K562 (cell line): ENCODE results near the gene ATP8A1. TPM values are rescaled to one million over a fixed set of nuclear protein-coding genes. Genes with fewer than 3 reads are reported as not detected.
A peak's percentile ranks its signal among the peaks of the same experiment; 100 is the strongest.

ENCODE experiments used
- ATAC-seq: fragments of 200-7000 bp; cut with Tn5 transposase; 3 replicates; pipeline ENCODE4 v1.9.1; 2020; ENCODE audit warnings: moderate library complexity
- BruUV-seq: library from RNA; stranded (reverse); fragments of 400-500 nt; replicated peaks from 2 replicates; lab custom pipeline; 2021; lab: Mats Ljungman, UMichigan
- CTCF ChIA-PET: fragments of 300-600 bp; formaldehyde crosslinking; extraction: SDS; loops from one replicate; lab custom pipeline; 2021; ENCODE audit warnings: low intra/inter-chr PET ratio; lab: Yijun Ruan, JAX
- POLR2A ChIA-PET: fragments of 300-600, 350-650 bp; sonication (Branson Sonifier 250); formaldehyde crosslinking; extraction: SDS; loops from one replicate; lab custom pipeline; 2021; ENCODE audit warnings: antibody characterized with exemption, inconsistent platforms; lab: Yijun Ruan, JAX
- DNase-seq, 4 experiments: peaks; one replicate each; pipeline versions ENCODE4 v3.0.0 to v3.0.0-alpha.2; 2011 to 2018; ENCODE audit warnings: low spot score in 3 of 4, mixed read lengths in 3 of 4; ENCODE audit errors: extremely low read depth in 1 of 4
- FAIRE-seq: peaks from 2 replicates; lab custom pipeline; 2011; peaks lifted over from hg19 to GRCh38; lab: Jason Lieb, UNC
- H2AFZ ChIP-seq: 2 replicates; pipeline ENCODE4 v1.6.0; 2011; ENCODE audit warnings: low read depth, low read length, control low read depth, inconsistent platforms
- H3K27ac ChIP-seq: fragments of 200-600 bp; 3 replicates; pipeline ENCODE4 v1.8.0; 2011; ENCODE audit warnings: low read depth, mild to moderate bottlenecking, control low read depth, inconsistent platforms, low read length, moderate library complexity, mixed read lengths; ENCODE audit errors: extremely low read depth
- H3K27me3 ChIP-seq, 2 experiments: fragments of 300-600 bp in 1 of 2; 2 replicates in 1 of 2; 3 replicates in 1 of 2; pipeline versions ENCODE4 v1.6.0 to v1.8.0; 2011; ENCODE audit warnings: inconsistent platforms in 2 of 2, low read length in 2 of 2, mild to moderate bottlenecking in 1 of 2, mixed read lengths in 1 of 2, moderate library complexity in 1 of 2; ENCODE audit not compliant: control insufficient read depth in 2 of 2, insufficient read depth in 2 of 2
- H3K36me3 ChIP-seq: fragments of 300-600 bp; 3 replicates; pipeline ENCODE4 v1.8.0; 2011; ENCODE audit warnings: mild to moderate bottlenecking, low read length, inconsistent platforms; ENCODE audit not compliant: control insufficient read depth, insufficient read depth
- H3K4me1 ChIP-seq, 2 experiments: fragments of 200-600 bp in 1 of 2; replicated peaks in 1 of 2; 2 replicates in 1 of 2; 3 replicates in 1 of 2; pipeline versions ENCODE4 v1.5.1 to v1.8.0; 2011; ENCODE audit warnings: inconsistent platforms in 2 of 2, low read length in 2 of 2, mild to moderate bottlenecking in 1 of 2, mixed read lengths in 1 of 2, moderate library complexity in 1 of 2; ENCODE audit not compliant: control insufficient read depth in 2 of 2, insufficient read depth in 2 of 2
- H3K4me2 ChIP-seq: 2 replicates; pipeline ENCODE4 v1.6.1; 2011; ENCODE audit warnings: low read length, control low read depth, inconsistent platforms, mixed read lengths; ENCODE audit not compliant: insufficient read depth
- H3K4me3 ChIP-seq: fragments of 200-600 bp; sonication (generic), shearing (Covaris generic); 2 replicates; pipeline ENCODE4 v1.5.1; 2016; ENCODE audit warnings: control low read depth, inconsistent platforms
- H3K79me2 ChIP-seq: fragments of 200-600 bp; 3 replicates; pipeline ENCODE4 v1.8.0; 2011; ENCODE audit warnings: low read length, inconsistent platforms; ENCODE audit not compliant: control insufficient read depth, insufficient read depth
- H3K9ac ChIP-seq, 2 experiments: 2 replicates each; pipeline versions ENCODE4 v1.6.0 to v1.6.1; 2011; ENCODE audit warnings: low read depth in 2 of 2, low read length in 2 of 2, control low read depth in 1 of 2, inconsistent platforms in 1 of 2, mild to moderate bottlenecking in 1 of 2, mixed read lengths in 1 of 2; ENCODE audit not compliant: insufficient read depth in 1 of 2
- H3K9me1 ChIP-seq: one replicate; pipeline ENCODE4 v1.6.0; 2011; ENCODE audit warnings: inconsistent platforms, mild to moderate bottlenecking, low read length, moderate library complexity; ENCODE audit not compliant: control insufficient read depth, insufficient read depth
- H3K9me3 ChIP-seq: replicated peaks from 2 replicates; pipeline ENCODE4 v1.5.1; 2011; ENCODE audit warnings: low read depth, low read length, inconsistent platforms; ENCODE audit not compliant: control insufficient read depth, insufficient read depth
- H4K20me1 ChIP-seq: replicated peaks from 2 replicates; pipeline ENCODE4 v1.6.1; 2011; ENCODE audit warnings: low read length, inconsistent platforms, mixed read lengths; ENCODE audit not compliant: control insufficient read depth, insufficient read depth
- E2F6 ChIP-seq, 2 experiments: IDR thresholded peaks; 2 replicates each; pipeline ENCODE4 v1.6.1; 2011; ENCODE audit warnings: borderline replicate concordance in 1 of 2, control low read depth in 1 of 2, low read depth in 1 of 2, low read length in 1 of 2, mild to moderate bottlenecking in 1 of 2, mixed read lengths in 1 of 2, moderate library complexity in 1 of 2; ENCODE audit not compliant: insufficient read depth in 1 of 2, insufficient read length in 1 of 2, poor library complexity in 1 of 2, severe bottlenecking in 1 of 2; ENCODE audit errors: extremely low read depth in 1 of 2
- GABPB2 ChIP-seq: fragments of 250-450 bp; sonication (Bioruptor Pico); conservative IDR thresholded peaks from 2 replicates; pipeline ENCODE4 v1.5.1; 2021; ENCODE audit warnings: mild to moderate bottlenecking
- RFX1 ChIP-seq: fragments of 450-650 bp; IDR thresholded peaks from 2 replicates; pipeline ENCODE4 v1.6.1; 2016; ENCODE audit warnings: mild to moderate bottlenecking, moderate library complexity
- SOX6 ChIP-seq: fragments of 450-650 bp; IDR thresholded peaks from 2 replicates; pipeline ENCODE4 v1.6.1; 2014; ENCODE audit warnings: mild to moderate bottlenecking
- ZNF384 ChIP-seq: IDR thresholded peaks from 2 replicates; pipeline ENCODE4 v1.6.1; 2012; ENCODE audit warnings: low read depth, low read length, improper control_type of control experiment
- WGBS: fragments of 100-300 bp; shearing (Covaris generic); methylation state at CpG from one replicate; pipeline ENCODE4 v1.1.6; 2016; ENCODE audit warnings: low coverage, mixed read lengths; ENCODE audit not compliant: insufficient coverage; ENCODE audit errors: missing lambda C conversion rate; 5-methylcytosine and 5-hydroxymethylcytosine counted together
- in situ Hi-C: fragments of 300-500 bp; cut with MboI; formaldehyde crosslinking; loops from 4 replicates; pipeline ENCODE4 v1.15.0; 2018; ENCODE audit warnings: inconsistent platforms, mixed read lengths
- intact Hi-C: fragments of 100-400 bp; cut with micrococcal nuclease; formaldehyde crosslinking; loops from 2 replicates; pipeline ENCODE4 v1.14.2; 2022
- polyA plus RNA-seq, 8 experiments: library from polyadenylated mRNA; depleted of rRNA in 4 of 8; stranded (reverse) in 5 of 8; unstranded in 3 of 8; fragments of >200 nt; fragmentation: Nextera tagmentation in 2 of 8; fragmentation: Illumina TruSeq in 1 of 8; extraction: Ambion mirVana in 2 of 8; extraction: Trizol in 1 of 8; gene quantifications; 2 replicates each; pipeline versions ENCODE4 v1.2.1 to v1.2.3, GENCODE V29; 2011 to 2014; ENCODE audit warnings: inconsistent platforms in 1 of 8, missing spikeins in 1 of 8
- total RNA-seq, 7 experiments: library from RNA; depleted of rRNA in 6 of 7; stranded (reverse); fragments of >200 nt in 6 of 7; fragmentation: Illumina TruSeq in 2 of 7; extraction: Trizol in 2 of 7; gene quantifications; 2 replicates each; pipeline versions ENCODE4 v1.2.1 to v1.2.3, GENCODE V29; 2011 to 2021; ENCODE audit warnings: low replicate concordance in 1 of 7
- TF ChIP-seq, protein P1 (sequence below): fragments of 150-350 bp; conservative IDR thresholded peaks from 2 replicates; pipeline ENCODE4 v1.6.1; 2014; ENCODE audit warnings: low read length

The ATP8A1 gene
- total and polyA plus RNA-seq, 9 of the 15 experiments (the other 6 are each of a cell fraction or from before 2014, with no cell fraction given) = 0.05 to 0.29 (median 0.07) TPM; not detected in 2

DNA sequence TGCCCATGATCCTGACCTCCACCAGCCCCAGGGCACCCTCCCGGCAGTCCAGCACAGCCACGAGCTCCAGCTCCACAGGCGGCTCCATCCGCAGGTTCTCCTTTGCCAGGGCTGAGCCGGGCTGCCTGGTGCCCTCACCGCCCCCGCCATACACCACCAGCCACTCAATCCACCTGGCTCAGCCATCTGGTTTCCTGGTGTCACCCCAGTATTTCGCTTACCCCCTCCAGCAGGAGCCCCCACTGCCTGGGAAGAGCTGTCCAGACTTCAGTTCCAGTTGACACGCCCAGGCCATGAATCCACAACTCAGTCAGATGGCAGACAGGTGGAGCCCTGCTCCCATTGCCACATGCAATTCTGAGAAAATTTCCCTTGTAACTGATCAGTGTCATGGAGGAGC lies 255.7 kb downstream of the ATP8A1 start:
- intact Hi-C loops (no loop called here), in situ Hi-C loops (no loop called here)
- H2AFZ ChIP-seq = no peak overlapping the region
- TF ChIP-seq GABPB2 (CRISPR knock-in tag) = no peak
- no peak for TF ChIP-seq SOX6
- TF ChIP-seq E2F6 (IDR thresholded peaks at IDR 0.05; ENCODE audit: borderline replicate concordance in 1 of 2, extremely low read depth in 1 of 2, insufficient read depth in 1 of 2, insufficient read length in 1 of 2, low read depth in 1 of 2, low read length in 1 of 2, poor library complexity in 1 of 2, severe bottlenecking in 1 of 2) = no peak
- no peak for TF ChIP-seq RFX1
- TF ChIP-seq ZNF384 = no peak
- TF ChIP-seq, protein P1, sequence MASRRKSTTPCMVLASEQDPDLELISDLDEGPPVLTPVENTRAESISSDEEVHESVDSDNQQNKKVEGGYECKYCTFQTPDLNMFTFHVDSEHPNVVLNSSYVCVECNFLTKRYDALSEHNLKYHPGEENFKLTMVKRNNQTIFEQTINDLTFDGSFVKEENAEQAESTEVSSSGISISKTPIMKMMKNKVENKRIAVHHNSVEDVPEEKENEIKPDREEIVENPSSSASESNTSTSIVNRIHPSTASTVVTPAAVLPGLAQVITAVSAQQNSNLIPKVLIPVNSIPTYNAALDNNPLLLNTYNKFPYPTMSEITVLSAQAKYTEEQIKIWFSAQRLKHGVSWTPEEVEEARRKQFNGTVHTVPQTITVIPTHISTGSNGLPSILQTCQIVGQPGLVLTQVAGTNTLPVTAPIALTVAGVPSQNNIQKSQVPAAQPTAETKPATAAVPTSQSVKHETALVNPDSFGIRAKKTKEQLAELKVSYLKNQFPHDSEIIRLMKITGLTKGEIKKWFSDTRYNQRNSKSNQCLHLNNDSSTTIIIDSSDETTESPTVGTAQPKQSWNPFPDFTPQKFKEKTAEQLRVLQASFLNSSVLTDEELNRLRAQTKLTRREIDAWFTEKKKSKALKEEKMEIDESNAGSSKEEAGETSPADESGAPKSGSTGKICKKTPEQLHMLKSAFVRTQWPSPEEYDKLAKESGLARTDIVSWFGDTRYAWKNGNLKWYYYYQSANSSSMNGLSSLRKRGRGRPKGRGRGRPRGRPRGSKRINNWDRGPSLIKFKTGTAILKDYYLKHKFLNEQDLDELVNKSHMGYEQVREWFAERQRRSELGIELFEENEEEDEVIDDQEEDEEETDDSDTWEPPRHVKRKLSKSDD = no peak
- FAIRE-seq = no peak
- H4K20me1 ChIP-seq = no peaks in the 10 kb centered on the region
- H3K4me3 ChIP-seq = no peak overlapping the region
- CTCF ChIA-PET = no interaction called here
- peak; percentile 52; the same call in 2 of the 3 replicates for ATAC-seq
- POLR2A ChIA-PET = no interaction called here
- H3K27ac ChIP-seq = no peak overlapping the region
- H3K79me2 ChIP-seq = no peaks in the 10 kb centered on the region
- no peaks in the 10 kb centered on the region for H3K9me1 ChIP-seq
- no peaks in the 10 kb centered on the region for H3K36me3 ChIP-seq
- no peak overlapping the region for H3K9ac ChIP-seq
- H3K27me3 ChIP-seq = peaks cover 0 to 35% of the 10 kb centered on the region in 2 experiments; a peak in 2 of 5 replicates
- no peak for DNase-seq
- WGBS = 0% methylated on average over 9 of the region's 9 CpGs
- H3K4me2 ChIP-seq = no peak overlapping the region
- H3K9me3 ChIP-seq = no peaks in the 10 kb centered on the region
- no TSS peak for BruUV-seq
- H3K4me1 ChIP-seq = no peaks in the 10 kb centered on the region; a peak in 1 of 5 replicates
